HEK293 (cell line): ENCODE results near the gene CORO7.
A peak's percentile ranks its signal among the peaks of the same experiment; 100 is the strongest.

Source experiments
- KLF7 ChIP-seq: fragments of 450-650 bp; formaldehyde crosslinking; IDR thresholded peaks from 2 replicates; pipeline ENCODE4 v1.5.1; 2016; ENCODE audit warnings: missing biosample characterization, missing genetic modification characterization, borderline replicate concordance
- OVOL3 ChIP-seq: fragments of 450-650 bp; formaldehyde crosslinking; IDR thresholded peaks from 2 replicates; pipeline ENCODE4 v1.5.1; 2016; ENCODE audit warnings: missing biosample characterization, missing genetic modification characterization
- RBAK ChIP-seq: fragments of 450-650 bp; formaldehyde crosslinking; IDR thresholded peaks from 2 replicates; pipeline ENCODE4 v1.5.1; 2016; ENCODE audit warnings: missing biosample characterization, missing genetic modification characterization
- SCRT2 ChIP-seq: fragments of 450-650 bp; formaldehyde crosslinking; IDR thresholded peaks from 2 replicates; pipeline ENCODE4 v1.5.1; 2016; ENCODE audit warnings: missing biosample characterization, missing genetic modification characterization
- SP2 ChIP-seq: fragments of 450-650 bp; formaldehyde crosslinking; IDR thresholded peaks from 2 replicates; pipeline ENCODE4 v1.5.1; 2016; ENCODE audit warnings: missing biosample characterization, missing genetic modification characterization
- SP3 ChIP-seq: fragments of 450-650 bp; formaldehyde crosslinking; IDR thresholded peaks from 2 replicates; pipeline ENCODE4 v1.5.1; 2016; ENCODE audit warnings: missing biosample characterization, missing genetic modification characterization
- ZFHX2 ChIP-seq: fragments of 450-650 bp; formaldehyde crosslinking; conservative IDR thresholded peaks from 2 replicates; pipeline ENCODE4 v1.5.1; 2016; ENCODE audit warnings: missing biosample characterization, missing genetic modification characterization
- ZNF157 ChIP-seq: fragments of 450-650 bp; formaldehyde crosslinking; IDR thresholded peaks from 2 replicates; pipeline ENCODE4 v1.5.1; 2016; ENCODE audit warnings: missing biosample characterization, missing genetic modification characterization
- ZNF169 ChIP-seq: fragments of 450-650 bp; formaldehyde crosslinking; IDR thresholded peaks from 2 replicates; pipeline ENCODE4 v1.5.1; 2016; ENCODE audit warnings: missing biosample characterization, missing genetic modification characterization
- ZNF175 ChIP-seq: fragments of 450-650 bp; formaldehyde crosslinking; IDR thresholded peaks from 2 replicates; pipeline ENCODE4 v1.5.1; 2016; ENCODE audit warnings: missing biosample characterization, missing genetic modification characterization
- ZNF274 ChIP-seq, 2 experiments: fragments of 200-500 bp in 1 of 2; fragments of 450-650 bp in 1 of 2; sonication (Bioruptor generic) in 1 of 2; formaldehyde crosslinking in 1 of 2; IDR thresholded peaks; 2 replicates each; pipeline versions ENCODE4 v1.5.1 to v1.6.1; 2014 to 2016; ENCODE audit warnings: borderline replicate concordance in 1 of 2, inconsistent platforms in 1 of 2, low read length in 1 of 2, missing biosample characterization in 1 of 2, missing genetic modification characterization in 1 of 2
- ZNF324 ChIP-seq: fragments of 450-650 bp; formaldehyde crosslinking; IDR thresholded peaks from 2 replicates; pipeline ENCODE4 v1.5.1; 2016; ENCODE audit warnings: missing biosample characterization, missing genetic modification characterization
- ZNF335 ChIP-seq: fragments of 450-650 bp; formaldehyde crosslinking; conservative IDR thresholded peaks from 2 replicates; pipeline ENCODE4 v1.5.1; 2016; ENCODE audit warnings: missing biosample characterization, missing genetic modification characterization
- ZNF341 ChIP-seq: fragments of 450-650 bp; formaldehyde crosslinking; IDR thresholded peaks from 2 replicates; pipeline ENCODE4; 2016; ENCODE audit warnings: low read depth, missing biosample characterization, missing genetic modification characterization
- ZNF366 ChIP-seq: fragments of 450-650 bp; formaldehyde crosslinking; conservative IDR thresholded peaks from 2 replicates; pipeline ENCODE4 v1.5.1; 2016; ENCODE audit warnings: missing biosample characterization, missing genetic modification characterization
- ZNF626 ChIP-seq: fragments of 450-650 bp; sonication (Bioruptor Pico); formaldehyde crosslinking; IDR thresholded peaks from 2 replicates; pipeline ENCODE4 v1.5.1; 2018; ENCODE audit warnings: missing biosample characterization, missing genetic modification characterization, inconsistent platforms
- ZNF785 ChIP-seq: fragments of 450-650 bp; formaldehyde crosslinking; IDR thresholded peaks from 2 replicates; pipeline ENCODE4 v1.5.1; 2016; ENCODE audit warnings: missing biosample characterization, missing genetic modification characterization
- TF ChIP-seq, protein P1 (sequence below): fragments of 450-650 bp; formaldehyde crosslinking; conservative IDR thresholded peaks from 2 replicates; pipeline ENCODE4 v1.5.1; 2016; ENCODE audit warnings: low read depth, missing biosample characterization, missing genetic modification characterization
- TF ChIP-seq, protein P2 (sequence below): fragments of 450-650 bp; formaldehyde crosslinking; IDR thresholded peaks from 2 replicates; pipeline ENCODE4 v1.5.1; 2017; ENCODE audit warnings: missing biosample characterization, missing genetic modification characterization
- TF ChIP-seq, protein P3 (sequence below): fragments of 450-650 bp; formaldehyde crosslinking; IDR thresholded peaks from 2 replicates; pipeline ENCODE4 v1.5.1; 2016; ENCODE audit warnings: missing biosample characterization, missing genetic modification characterization
- TF ChIP-seq, protein P4 (sequence below): fragments of 450-650 bp; formaldehyde crosslinking; IDR thresholded peaks from 2 replicates; pipeline ENCODE4 v1.5.1; 2017; ENCODE audit warnings: missing biosample characterization, missing genetic modification characterization
- TF ChIP-seq, protein P5 (sequence below): fragments of 450-650 bp; formaldehyde crosslinking; IDR thresholded peaks from 2 replicates; pipeline ENCODE4 v1.5.1; 2016; ENCODE audit warnings: missing biosample characterization, missing genetic modification characterization
- TF ChIP-seq, protein P6 (sequence below): fragments of 450-650 bp; formaldehyde crosslinking; IDR thresholded peaks from 2 replicates; pipeline ENCODE4 v1.5.1; 2016; ENCODE audit warnings: missing biosample characterization, missing genetic modification characterization, low read depth

Gene CORO7

DNA sequence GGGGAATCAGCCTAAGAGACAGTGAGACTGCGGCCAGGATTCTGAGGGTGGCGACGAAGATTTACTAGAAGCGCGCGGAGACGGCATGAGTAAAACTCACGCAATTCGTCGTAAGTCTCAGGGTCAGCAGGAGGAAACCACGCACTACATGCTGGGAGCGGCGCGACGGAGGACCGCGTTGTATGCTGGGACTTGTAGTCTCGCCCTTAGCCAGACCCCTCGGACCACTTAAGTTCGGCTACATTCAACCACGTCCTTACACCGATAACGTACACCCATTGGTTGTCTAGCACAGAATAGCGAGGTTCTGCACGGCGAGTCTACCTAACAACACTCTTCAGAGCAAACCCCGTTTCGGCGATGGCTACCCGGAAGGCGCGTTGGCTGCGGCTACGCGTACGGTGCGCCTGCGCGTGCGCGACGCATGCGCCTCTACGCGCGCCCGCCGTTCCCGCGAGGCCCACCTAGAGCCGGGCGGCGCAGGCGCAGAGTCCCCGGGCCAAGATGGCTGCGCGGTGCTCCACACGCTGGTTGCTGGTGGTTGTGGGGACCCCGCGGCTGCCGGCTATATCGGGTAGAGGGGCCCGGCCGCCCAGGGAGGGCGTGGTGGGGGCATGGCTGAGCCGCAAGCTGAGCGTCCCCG lies 9.1 kb upstream of the CORO7 start, which contains the start of gene DNAJA3 (continued):
- TF ChIP-seq, protein P1, sequence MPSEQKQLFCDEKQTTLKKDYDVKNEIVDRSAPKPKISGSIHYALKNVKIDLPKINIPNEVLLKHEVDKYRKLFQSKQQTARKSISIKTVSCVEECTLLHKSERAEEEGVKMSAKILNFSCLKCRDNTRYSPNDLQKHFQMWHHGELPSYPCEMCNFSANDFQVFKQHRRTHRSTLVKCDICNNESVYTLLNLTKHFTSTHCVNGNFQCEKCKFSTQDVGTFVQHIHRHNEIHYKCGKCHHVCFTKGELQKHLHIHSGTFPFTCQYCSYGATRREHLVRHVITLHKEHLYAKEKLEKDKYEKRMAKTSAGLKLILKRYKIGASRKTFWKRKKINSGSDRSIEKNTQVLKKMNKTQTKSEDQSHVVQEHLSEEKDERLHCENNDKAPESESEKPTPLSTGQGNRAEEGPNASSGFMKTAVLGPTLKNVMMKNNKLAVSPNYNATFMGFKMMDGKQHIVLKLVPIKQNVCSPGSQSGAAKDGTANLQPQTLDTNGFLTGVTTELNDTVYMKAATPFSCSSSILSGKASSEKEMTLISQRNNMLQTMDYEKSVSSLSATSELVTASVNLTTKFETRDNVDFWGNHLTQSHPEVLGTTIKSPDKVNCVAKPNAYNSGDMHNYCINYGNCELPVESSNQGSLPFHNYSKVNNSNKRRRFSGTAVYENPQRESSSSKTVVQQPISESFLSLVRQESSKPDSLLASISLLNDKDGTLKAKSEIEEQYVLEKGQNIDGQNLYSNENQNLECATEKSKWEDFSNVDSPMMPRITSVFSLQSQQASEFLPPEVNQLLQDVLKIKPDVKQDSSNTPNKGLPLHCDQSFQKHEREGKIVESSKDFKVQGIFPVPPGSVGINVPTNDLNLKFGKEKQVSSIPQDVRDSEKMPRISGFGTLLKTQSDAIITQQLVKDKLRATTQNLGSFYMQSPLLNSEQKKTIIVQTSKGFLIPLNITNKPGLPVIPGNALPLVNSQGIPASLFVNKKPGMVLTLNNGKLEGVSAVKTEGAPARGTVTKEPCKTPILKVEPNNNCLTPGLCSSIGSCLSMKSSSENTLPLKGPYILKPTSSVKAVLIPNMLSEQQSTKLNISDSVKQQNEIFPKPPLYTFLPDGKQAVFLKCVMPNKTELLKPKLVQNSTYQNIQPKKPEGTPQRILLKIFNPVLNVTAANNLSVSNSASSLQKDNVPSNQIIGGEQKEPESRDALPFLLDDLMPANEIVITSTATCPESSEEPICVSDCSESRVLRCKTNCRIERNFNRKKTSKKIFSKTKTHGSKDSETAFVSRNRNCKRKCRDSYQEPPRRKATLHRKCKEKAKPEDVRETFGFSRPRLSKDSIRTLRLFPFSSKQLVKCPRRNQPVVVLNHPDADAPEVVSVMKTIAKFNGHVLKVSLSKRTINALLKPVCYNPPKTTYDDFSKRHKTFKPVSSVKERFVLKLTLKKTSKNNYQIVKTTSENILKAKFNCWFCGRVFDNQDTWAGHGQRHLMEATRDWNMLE, result peak; percentile 46; the same call in 1 of the 2 replicates
- TF ChIP-seq SCRT2 (tag by site-specific recombination) (peak; percentile 73; the same call in 1 of the 2 replicates), ZNF274 (IDR thresholded peaks at IDR 0.05; ENCODE audit: low read length) (no peak), ZNF274 (tag by site-specific recombination; IDR thresholded peaks at IDR 0.05; ENCODE audit: borderline replicate concordance) (no peak), ZNF175 (tag by site-specific recombination) (no peak), ZNF335 (tag by site-specific recombination) (peak; percentile 99), OVOL3 (tag by site-specific recombination) (no peak), ZNF169 (no peak), KLF7 (tag by site-specific recombination) (no peak), RBAK (tag by site-specific recombination) (no peak), ZNF626 (tag by site-specific recombination) (no peak), ZNF157 (peak; percentile 7; the same call in 1 of the 2 replicates), SP3 (peak; percentile 68), ZNF366 (no peak), ZFHX2 (tag by site-specific recombination) (0 out of 2 replicates have a peak, but pooled peaks have one; percentile 22), ZNF324 (tag by site-specific recombination) (peak; percentile 61), ZNF785 (tag by site-specific recombination) (no peak), SP2 (tag by site-specific recombination) (peak; percentile 63), ZNF341 (tag by site-specific recombination) (peak; percentile 50; the same call in 1 of the 2 replicates)
- TF ChIP-seq, protein P2, sequence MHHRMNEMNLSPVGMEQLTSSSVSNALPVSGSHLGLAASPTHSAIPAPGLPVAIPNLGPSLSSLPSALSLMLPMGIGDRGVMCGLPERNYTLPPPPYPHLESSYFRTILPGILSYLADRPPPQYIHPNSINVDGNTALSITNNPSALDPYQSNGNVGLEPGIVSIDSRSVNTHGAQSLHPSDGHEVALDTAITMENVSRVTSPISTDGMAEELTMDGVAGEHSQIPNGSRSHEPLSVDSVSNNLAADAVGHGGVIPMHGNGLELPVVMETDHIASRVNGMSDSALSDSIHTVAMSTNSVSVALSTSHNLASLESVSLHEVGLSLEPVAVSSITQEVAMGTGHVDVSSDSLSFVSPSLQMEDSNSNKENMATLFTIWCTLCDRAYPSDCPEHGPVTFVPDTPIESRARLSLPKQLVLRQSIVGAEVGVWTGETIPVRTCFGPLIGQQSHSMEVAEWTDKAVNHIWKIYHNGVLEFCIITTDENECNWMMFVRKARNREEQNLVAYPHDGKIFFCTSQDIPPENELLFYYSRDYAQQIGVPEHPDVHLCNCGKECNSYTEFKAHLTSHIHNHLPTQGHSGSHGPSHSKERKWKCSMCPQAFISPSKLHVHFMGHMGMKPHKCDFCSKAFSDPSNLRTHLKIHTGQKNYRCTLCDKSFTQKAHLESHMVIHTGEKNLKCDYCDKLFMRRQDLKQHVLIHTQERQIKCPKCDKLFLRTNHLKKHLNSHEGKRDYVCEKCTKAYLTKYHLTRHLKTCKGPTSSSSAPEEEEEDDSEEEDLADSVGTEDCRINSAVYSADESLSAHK (tag by site-specific recombination), result 0 out of 2 replicates have a peak, but pooled peaks have one; percentile 33
- TF ChIP-seq, protein P3, sequence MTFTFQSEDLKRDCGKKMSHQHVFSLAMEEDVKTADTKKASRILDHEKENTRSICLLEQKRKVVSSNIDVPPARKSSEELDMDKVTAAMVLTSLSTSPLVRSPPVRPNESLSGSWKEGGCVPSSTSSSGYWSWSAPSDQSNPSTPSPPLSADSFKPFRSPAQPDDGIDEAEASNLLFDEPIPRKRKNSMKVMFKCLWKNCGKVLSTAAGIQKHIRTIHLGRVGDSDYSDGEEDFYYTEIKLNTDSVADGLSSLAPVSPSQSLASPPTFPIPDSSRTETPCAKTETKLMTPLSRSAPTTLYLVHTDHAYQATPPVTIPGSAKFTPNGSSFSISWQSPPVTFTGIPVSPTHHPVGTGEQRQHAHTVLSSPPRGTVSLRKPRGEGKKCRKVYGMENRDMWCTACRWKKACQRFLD (tag by site-specific recombination), result 0 out of 2 replicates have a peak, but pooled peaks have one; percentile 74
- TF ChIP-seq, protein P4, sequence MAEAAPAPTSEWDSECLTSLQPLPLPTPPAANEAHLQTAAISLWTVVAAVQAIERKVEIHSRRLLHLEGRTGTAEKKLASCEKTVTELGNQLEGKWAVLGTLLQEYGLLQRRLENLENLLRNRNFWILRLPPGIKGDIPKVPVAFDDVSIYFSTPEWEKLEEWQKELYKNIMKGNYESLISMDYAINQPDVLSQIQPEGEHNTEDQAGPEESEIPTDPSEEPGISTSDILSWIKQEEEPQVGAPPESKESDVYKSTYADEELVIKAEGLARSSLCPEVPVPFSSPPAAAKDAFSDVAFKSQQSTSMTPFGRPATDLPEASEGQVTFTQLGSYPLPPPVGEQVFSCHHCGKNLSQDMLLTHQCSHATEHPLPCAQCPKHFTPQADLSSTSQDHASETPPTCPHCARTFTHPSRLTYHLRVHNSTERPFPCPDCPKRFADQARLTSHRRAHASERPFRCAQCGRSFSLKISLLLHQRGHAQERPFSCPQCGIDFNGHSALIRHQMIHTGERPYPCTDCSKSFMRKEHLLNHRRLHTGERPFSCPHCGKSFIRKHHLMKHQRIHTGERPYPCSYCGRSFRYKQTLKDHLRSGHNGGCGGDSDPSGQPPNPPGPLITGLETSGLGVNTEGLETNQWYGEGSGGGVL (tag by site-specific recombination), result no peak
- TF ChIP-seq, protein P5, sequence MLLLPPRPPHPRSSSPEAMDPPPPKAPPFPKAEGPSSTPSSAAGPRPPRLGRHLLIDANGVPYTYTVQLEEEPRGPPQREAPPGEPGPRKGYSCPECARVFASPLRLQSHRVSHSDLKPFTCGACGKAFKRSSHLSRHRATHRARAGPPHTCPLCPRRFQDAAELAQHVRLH (tag by site-specific recombination), result 0 out of 2 replicates have a peak, but pooled peaks have one; percentile 68
- TF ChIP-seq, protein P6, sequence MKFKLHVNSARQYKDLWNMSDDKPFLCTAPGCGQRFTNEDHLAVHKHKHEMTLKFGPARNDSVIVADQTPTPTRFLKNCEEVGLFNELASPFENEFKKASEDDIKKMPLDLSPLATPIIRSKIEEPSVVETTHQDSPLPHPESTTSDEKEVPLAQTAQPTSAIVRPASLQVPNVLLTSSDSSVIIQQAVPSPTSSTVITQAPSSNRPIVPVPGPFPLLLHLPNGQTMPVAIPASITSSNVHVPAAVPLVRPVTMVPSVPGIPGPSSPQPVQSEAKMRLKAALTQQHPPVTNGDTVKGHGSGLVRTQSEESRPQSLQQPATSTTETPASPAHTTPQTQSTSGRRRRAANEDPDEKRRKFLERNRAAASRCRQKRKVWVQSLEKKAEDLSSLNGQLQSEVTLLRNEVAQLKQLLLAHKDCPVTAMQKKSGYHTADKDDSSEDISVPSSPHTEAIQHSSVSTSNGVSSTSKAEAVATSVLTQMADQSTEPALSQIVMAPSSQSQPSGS (tag by site-specific recombination), result no peak
